Activated CD8-positive, alpha-beta memory T cell treated with anti-CD3 and anti-CD28 coated beads for 48 hours (primary cell): ENCODE measurements around the gene ECI1.
A peak's percentile ranks its signal among the peaks of the same experiment; 100 is the strongest.
"Not testable (repeated sequence)": the region's sequence is repeated elsewhere in the genome, so short reads cannot be mapped to it uniquely, and the experiment has no call there.

Source experiments
- DNase-seq, 3 experiments: peaks; one replicate each; pipeline ENCODE4 v3.0.0-alpha.2; 2020; ENCODE audit warnings: low read depth in 2 of 3, low spot score in 2 of 3

The ECI1 gene

DNA sequence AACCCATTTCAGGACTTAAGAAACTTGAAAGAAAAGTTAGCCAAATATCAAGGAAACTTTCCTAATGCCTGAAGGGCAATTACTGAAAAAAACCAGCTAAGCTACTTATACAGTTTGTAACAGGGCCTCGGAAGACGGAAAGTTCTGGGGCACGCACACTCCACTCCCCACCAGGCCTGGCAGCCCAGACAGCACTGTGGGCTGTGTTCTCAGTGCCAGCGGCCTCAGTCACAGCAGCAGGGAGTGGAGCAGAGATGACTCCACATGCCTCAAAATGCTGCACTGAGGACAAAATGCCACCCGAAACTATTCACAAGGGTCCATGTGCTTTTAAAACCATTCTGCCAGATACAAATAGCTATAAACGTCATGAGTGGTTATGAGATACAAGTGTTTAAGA is 6.3 kb upstream of the ECI1 start:
- no peak for DNase-seq

DNA sequence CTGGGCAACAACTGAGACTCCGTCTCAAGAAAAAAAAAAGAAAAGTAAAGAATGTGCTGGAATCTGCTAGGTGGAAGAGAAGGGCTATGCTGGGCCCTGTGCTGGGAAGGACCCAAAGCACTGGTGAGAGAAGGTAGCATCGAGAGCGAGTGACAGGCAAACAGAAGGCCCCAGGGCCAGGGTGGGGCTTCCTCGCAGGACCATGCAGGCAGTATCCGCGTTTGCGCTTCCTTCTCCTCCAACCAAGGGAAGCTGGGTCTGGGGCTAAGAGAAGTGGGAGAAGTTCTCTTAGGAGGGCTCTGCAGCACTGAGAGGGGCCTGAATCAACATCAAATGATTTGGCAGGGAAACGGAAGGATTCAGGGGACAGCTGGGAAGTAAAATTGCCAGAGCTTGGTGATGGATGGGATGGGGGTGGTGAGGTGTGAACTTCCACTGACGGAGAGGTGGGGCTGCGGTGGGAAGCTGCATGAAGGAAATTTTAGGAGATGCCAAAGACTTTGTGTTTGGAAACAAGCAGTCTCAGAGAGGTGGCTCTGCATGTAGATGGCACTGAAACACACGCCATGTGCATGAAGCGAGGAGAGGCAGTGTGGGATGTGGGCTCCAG is 5.2 kb upstream of the ECI1 start:
- DNase-seq: no peak

GRCh38 chr16:2253293-2253692 is 1.9 kb upstream of the ECI1 start:
- no peak for DNase-seq

DNA sequence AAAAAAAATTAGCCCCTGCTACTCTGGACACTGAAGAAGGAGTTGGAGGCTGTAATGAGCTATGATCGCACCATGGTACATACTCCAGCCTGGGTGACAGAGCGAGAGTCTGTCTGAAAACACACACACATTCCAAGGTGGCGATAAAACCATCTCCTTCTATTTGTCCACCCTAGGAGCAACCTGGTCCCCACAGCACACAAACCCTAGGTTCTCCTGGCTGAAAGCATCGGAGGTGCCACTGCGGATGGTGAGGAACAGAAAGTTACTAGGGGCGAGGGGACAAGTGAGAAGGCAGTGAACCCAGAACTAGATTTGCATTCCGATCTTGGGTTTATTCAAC is 1.4 kb upstream of the ECI1 start:
- DNase-seq: no peak

DNA sequence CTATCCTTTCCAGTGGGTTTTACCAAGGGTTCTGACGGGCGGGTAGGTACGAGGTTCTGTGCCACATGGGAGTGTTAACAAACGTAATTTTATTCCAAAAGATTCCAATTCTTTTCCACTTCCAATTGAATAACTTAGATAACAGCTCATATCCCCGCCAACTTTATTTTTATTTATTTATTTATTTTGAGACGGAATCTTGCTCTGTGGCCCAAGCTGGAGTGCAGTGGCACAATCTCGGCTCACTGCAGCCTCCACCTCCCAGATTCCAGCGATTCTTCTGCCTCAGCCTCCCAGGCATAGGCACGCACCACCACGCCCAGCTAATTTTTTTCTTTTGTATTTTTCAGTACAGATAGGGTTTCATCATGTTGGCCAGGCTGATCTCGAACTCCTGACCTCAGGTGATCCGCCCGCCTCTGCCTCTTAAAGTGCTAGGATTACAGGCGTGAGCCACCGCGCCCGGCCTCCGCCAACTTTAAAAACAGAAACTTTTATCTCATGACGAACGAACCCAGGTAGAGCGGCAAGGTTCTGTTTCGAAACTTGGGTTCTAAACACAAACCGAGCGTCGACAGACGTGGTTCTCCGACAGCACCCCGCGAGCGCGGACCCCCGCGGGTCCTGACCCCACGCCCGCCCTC is 613 bp downstream of the ECI1 start:
- DNase-seq: peak in 1 of 3 experiments; percentile 17

GRCh38 chr16:2246301-2246885 is 5.0 kb downstream of the ECI1 start:
- DNase-seq: no peak

- DNase-seq: no peak
These were observed 6.2 kb downstream of the ECI1 start for GRCh38 chr16:2244926-2245795.

DNA sequence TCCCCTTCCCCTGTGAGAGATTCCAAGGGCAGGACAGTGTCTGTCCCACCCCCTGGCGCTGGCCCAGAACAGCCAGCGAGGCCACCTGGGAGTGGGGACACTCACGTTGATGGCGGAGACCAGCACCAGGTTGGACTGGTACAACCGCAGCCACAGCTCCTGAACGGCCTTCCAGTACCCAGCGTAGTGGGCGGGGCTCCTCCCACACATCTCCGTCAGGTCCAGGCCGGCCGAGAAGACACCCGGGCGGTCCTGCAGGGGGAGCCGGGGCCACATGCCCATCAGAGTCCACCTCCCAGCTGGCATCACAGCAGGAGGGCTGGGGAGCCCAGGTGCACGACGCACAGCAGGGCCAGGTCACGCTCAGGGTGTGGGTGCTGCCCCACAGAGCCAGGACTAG is 7.1 kb downstream of the ECI1 start:
- no peak for DNase-seq

- DNase-seq: no peak
These were observed 7.6 kb downstream of the ECI1 start for GRCh38 chr16:2243781-2244180.

- DNase-seq: no peak
These were observed 8.3 kb downstream of the ECI1 start for GRCh38 chr16:2243031-2243528.

DNA sequence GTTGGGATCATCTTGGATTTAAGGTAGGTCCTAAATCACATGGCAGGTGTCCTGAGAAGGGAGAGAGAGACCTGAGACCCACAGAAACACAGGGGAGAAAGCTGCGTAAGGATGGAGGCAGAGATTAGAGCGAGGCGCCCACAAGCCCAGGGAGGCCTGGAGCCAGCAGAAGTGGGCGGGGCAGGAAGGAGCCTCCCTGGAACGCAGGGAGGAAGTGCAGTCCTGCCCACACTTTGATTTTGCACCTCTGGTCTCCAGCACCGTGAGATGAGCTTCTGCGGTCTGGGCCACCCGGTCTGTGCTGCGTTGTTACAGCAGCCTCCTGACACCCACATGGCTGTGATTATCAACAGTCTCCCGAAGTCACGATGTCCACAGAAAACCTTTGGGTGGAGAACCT is 8.8 kb downstream of the ECI1 start:
- DNase-seq: no peak

DNA sequence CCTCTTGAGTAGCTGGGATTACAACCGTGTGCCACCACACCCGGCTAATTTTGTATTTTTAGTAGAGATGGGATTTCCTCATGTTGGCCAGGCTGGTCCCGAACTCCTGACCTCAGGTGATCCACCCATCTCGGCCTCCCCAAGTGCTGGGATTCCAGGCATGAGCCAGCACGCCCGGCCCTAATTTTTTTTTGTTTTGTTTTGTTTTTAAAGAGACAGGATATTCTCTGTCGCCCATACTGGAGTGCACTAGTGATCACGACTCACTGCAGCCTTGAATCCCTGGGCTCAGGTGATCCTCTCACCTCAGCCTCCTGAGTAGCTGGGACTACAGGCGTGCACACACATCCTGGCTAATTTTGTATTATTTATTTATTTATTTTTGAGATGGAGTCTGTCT is 11.1 kb downstream of the ECI1 start:
- not testable (repeated sequence) for DNase-seq

GRCh38 chr16:2238838-2239675 is 12.3 kb downstream of the ECI1 start:
- no peak for DNase-seq

GRCh38 chr16:2238150-2238837 is 13.1 kb downstream of the ECI1 start:
- DNase-seq: no peak

DNA sequence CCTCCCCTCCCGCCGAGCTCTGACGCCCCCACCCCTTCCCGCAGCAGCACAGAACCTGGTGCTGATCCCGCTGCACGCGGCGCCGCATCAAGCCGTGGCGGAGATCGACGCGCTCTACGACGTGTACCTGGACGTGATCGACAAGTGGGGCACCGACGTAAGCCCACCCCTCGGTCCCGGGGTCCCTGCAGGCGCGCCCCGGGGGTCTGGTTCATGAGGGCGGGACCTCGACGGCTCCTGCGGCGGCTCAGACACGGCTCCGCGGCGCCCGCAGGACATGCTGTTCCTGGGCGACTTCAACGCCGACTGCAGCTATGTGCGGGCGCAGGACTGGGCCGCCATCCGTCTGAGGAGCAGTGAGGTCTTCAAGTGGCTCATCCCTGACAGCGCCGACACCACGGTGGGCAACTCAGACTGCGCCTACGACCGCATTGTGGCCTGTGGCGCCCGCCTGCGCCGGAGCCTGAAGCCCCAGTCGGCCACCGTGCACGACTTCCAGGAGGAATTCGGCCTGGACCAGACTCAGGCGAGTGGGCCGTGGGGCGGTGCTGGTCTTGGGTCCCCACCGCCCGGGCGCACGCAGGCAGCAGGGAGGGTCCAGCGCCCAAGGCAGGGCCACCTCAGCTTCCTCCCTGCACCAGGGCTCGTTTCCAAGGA is 13.8 kb downstream of the ECI1 start:
- DNase-seq: no peak

- DNase-seq: no peak
These were observed 14.3 kb downstream of the ECI1 start for GRCh38 chr16:2237102-2237482.

DNA sequence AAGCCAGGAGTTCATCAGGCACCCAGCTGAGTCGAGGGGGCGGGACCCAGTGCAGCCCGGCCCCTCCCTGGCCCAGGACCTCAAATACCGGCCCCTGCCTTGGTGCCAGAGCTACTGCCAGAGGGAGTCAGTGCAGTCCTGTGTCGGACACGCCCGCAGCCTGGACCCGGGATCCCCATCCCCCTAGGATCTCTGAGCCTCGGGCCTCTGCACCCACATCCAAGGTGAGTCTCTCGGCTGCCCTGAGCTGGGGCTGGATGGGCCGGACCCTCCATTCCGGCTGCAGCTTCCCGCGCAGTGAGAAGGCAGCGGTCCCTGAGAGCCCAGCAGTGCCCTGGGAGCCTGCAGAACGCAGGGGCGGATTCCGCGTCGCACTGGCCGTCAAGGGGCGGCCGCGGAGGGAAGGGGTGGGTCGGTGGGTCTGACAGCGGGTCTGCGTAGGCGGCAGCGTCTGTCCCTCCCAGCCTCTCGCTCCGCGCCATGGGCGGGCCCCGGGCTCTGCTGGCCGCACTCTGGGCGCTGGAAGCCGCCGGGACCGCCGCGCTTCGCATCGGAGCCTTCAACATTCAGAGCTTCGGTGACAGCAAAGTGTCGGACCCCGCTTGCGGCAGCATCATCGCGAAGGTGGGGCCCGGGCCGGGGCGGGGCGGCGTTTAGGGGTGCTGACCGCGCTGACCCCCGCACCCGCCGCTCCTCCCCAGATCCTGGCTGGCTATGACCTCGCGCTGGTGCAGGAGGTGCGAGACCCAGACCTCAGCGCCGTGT is 14.9 kb downstream of the ECI1 start, which contains the start of gene DNASE1L2:
Gene DNASE1L2 (plus strand): TSS at position 108 of the 765 bp plus-strand sequence. CDS start 373 bp downstream, at position 481.
- no peak for DNase-seq

DNA sequence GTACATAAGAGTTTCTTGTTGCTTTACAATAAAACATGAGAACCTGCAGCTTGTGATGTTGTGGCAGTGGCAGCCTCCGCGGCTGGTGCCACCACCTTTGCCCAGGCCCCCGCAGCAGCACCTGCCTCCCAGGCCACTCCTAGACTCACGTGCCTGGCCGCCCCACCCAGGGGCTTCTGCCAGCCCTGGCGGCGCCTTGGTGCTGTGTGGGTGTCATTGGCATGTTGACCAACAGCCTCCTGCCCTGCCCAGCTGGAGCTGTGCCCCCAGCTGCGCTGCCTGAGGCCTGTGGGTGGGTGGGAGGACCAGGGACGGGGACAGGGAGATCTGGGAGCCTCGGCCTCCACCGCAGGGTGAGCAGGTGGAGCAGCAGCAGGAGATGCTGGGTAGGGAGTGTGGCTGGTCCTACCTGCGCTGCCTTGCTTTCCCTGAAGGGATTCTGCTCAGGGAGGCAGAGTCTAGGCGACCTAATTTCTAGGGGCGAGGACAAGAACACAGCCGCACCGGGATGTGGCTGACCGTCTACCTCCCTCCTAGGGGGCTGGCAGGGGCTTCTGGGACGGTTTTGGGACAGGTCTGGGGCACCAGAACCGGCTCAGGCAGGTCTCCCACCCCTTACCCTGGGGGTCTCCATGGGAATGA is 15.6 kb downstream of the ECI1 start:
- no peak for DNase-seq
